Measurements from ENCODE around the gene ACSBG1. TPM values are rescaled to one million over a fixed set of nuclear protein-coding genes. Genes with fewer than 3 reads are reported as not detected.

Gene ACSBG1
- total and polyA plus RNA-seq, 4 donors: 0.47 to 7.9 (median 2.5) TPM

GRCh38 chr15:78146425-78147154 lies 87.8 kb downstream of the ACSBG1 start:
- no peaks in the 10 kb centered on the region for H3K9me3 ChIP-seq (ENCODE audit: control insufficient read depth in 4 of 4, insufficient read depth in 3 of 4, low read length in 3 of 4)
- H3K27me3 ChIP-seq (ENCODE audit: control insufficient read depth in 3 of 3, insufficient read depth in 3 of 3, low read length in 2 of 3): no peaks in the 10 kb centered on the region
- no peak overlapping the region for H3K9ac ChIP-seq (ENCODE audit: insufficient read depth in 1 of 2, low read length in 2 of 2)
- no peak overlapping the region for H3K4me3 ChIP-seq
- no peak for TF ChIP-seq CTCF (IDR thresholded peaks at IDR 0.05; ENCODE audit: control extremely low read depth, extremely low read depth)
- ATAC-seq (ENCODE audit: insufficient read depth, low FRiP score) (no peak), DNase-seq (no peak)
- no peak overlapping the region for H3K27ac ChIP-seq (ENCODE audit: low read depth in 1 of 2, low read length in 1 of 2)
- peaks cover 0 to 15% (median 3%) of the 10 kb centered on the region in 5 donors for H3K4me1 ChIP-seq (ENCODE audit: control insufficient read depth in 5 of 5, insufficient read depth in 5 of 5, low read length in 5 of 5)
- no peaks in the 10 kb centered on the region for H3K36me3 ChIP-seq (ENCODE audit: control insufficient read depth in 4 of 4, insufficient read depth in 4 of 4, low read length in 4 of 4)
- 86 to 93% methylated on average over 4 of the region's 4 CpGs for WGBS, 2 donors

GRCh38 chr15:78142332-78142731 lies 92.0 kb downstream of the ACSBG1 start:
- H3K27ac ChIP-seq (ENCODE audit: low read depth in 1 of 2, low read length in 1 of 2): no peak overlapping the region
- no peaks in the 10 kb centered on the region for H3K27me3 ChIP-seq (ENCODE audit: control insufficient read depth in 3 of 3, insufficient read depth in 3 of 3, low read length in 2 of 3)
- no peaks in the 10 kb centered on the region for H3K4me1 ChIP-seq (ENCODE audit: control insufficient read depth in 5 of 5, insufficient read depth in 5 of 5, low read length in 5 of 5)
- 93 to 95% methylated on average over 3 of the region's 3 CpGs for WGBS, 2 donors
- no peaks in the 10 kb centered on the region for H3K9me3 ChIP-seq (ENCODE audit: control insufficient read depth in 4 of 4, insufficient read depth in 3 of 4, low read length in 3 of 4)
- TF ChIP-seq CTCF (IDR thresholded peaks at IDR 0.05; ENCODE audit: control extremely low read depth, extremely low read depth): no peak
- no peak overlapping the region for H3K4me3 ChIP-seq
- no peaks in the 10 kb centered on the region for H3K36me3 ChIP-seq (ENCODE audit: control insufficient read depth in 4 of 4, insufficient read depth in 4 of 4, low read length in 4 of 4)
- no peak for ATAC-seq (ENCODE audit: insufficient read depth, low FRiP score)
- no peak for DNase-seq
- H3K9ac ChIP-seq (ENCODE audit: insufficient read depth in 1 of 2, low read length in 2 of 2): no peak overlapping the region

- DNase-seq: no peak
- no peaks in the 10 kb centered on the region for H3K9me3 ChIP-seq (ENCODE audit: control insufficient read depth in 4 of 4, insufficient read depth in 3 of 4, low read length in 3 of 4)
- ATAC-seq (ENCODE audit: insufficient read depth, low FRiP score): no peak
- H3K27ac ChIP-seq (ENCODE audit: low read depth in 1 of 2, low read length in 1 of 2): no peak overlapping the region
- peaks cover 0 to 2% (median 0%) of the 10 kb centered on the region in 5 donors for H3K4me1 ChIP-seq (ENCODE audit: control insufficient read depth in 5 of 5, insufficient read depth in 5 of 5, low read length in 5 of 5)
- no peaks in the 10 kb centered on the region for H3K36me3 ChIP-seq (ENCODE audit: control insufficient read depth in 4 of 4, insufficient read depth in 4 of 4, low read length in 4 of 4)
- H3K9ac ChIP-seq (ENCODE audit: insufficient read depth in 1 of 2, low read length in 2 of 2): no peak overlapping the region
- no peak for TF ChIP-seq CTCF (IDR thresholded peaks at IDR 0.05; ENCODE audit: control extremely low read depth, extremely low read depth)
- H3K27me3 ChIP-seq (ENCODE audit: control insufficient read depth in 3 of 3, insufficient read depth in 3 of 3, low read length in 2 of 3): no peaks in the 10 kb centered on the region
- H3K4me3 ChIP-seq: no peak overlapping the region
These were observed 94.1 kb downstream of the ACSBG1 start for GRCh38 chr15:78140292-78140691.

- H3K9me3 ChIP-seq (ENCODE audit: control insufficient read depth in 4 of 4, insufficient read depth in 3 of 4, low read length in 3 of 4): no peaks in the 10 kb centered on the region
- TF ChIP-seq CTCF (IDR thresholded peaks at IDR 0.05; ENCODE audit: control extremely low read depth, extremely low read depth): no peak
- H3K27me3 ChIP-seq (ENCODE audit: control insufficient read depth in 3 of 3, insufficient read depth in 3 of 3, low read length in 2 of 3): no peaks in the 10 kb centered on the region
- ATAC-seq (ENCODE audit: insufficient read depth, low FRiP score): no peak
- WGBS, 2 donors: 88 to 92% methylated on average over 5 of the region's 5 CpGs
- no peak for DNase-seq
- peaks cover 0 to 2% (median 0%) of the 10 kb centered on the region in 5 donors for H3K4me1 ChIP-seq (ENCODE audit: control insufficient read depth in 5 of 5, insufficient read depth in 5 of 5, low read length in 5 of 5)
- no peak overlapping the region for H3K27ac ChIP-seq (ENCODE audit: low read depth in 1 of 2, low read length in 1 of 2)
- H3K4me3 ChIP-seq: no peak overlapping the region
- no peak overlapping the region for H3K9ac ChIP-seq (ENCODE audit: insufficient read depth in 1 of 2, low read length in 2 of 2)
- H3K36me3 ChIP-seq (ENCODE audit: control insufficient read depth in 4 of 4, insufficient read depth in 4 of 4, low read length in 4 of 4): no peaks in the 10 kb centered on the region
These were observed 94.8 kb downstream of the ACSBG1 start for GRCh38 chr15:78139578-78139977.

Measured in lung (tissue), 12 donors.